NCI-H526 treated with DMSO at 0.1 percent for 48 hours (cell line): Measurements from ENCODE around the gene EFCC1.
"Not testable (repeated sequence)": the region's sequence is repeated elsewhere in the genome, so short reads cannot be mapped to it uniquely, and the experiment has no call there.

Experiments
- DNase-seq: peaks from one replicate; lab custom pipeline; 2025; lab: John Stamatoyannopoulos, UW

The EFCC1 gene

GRCh38 chr3:129056451-129057173 is 55.5 kb downstream of the EFCC1 start:
- DNase-seq: no peak

- no peak for DNase-seq
These were observed 56.1 kb downstream of the EFCC1 start for GRCh38 chr3:129057249-129057648.

GRCh38 chr3:129058441-129059200 is 57.5 kb downstream of the EFCC1 start:
- no peak for DNase-seq

- DNase-seq: no peak
These were observed 58.3 kb downstream of the EFCC1 start for GRCh38 chr3:129059311-129059958.

- no peak for DNase-seq
These were observed 59.3 kb downstream of the EFCC1 start, which contains the start of gene GP9 for GRCh38 chr3:129060276-129061022. TSS of gene GP9 (plus strand) at chr3:129060779. CDS start at chr3:129061740, 961 bp downstream.

GRCh38 chr3:129061023-129061887 is 60.2 kb downstream of the EFCC1 start:
- no peak for DNase-seq

- DNase-seq: no peak
These were observed 61.1 kb downstream of the EFCC1 start for GRCh38 chr3:129061888-129062834.

GRCh38 chr3:129063091-129063640 is 62.1 kb downstream of the EFCC1 start:
- DNase-seq: no peak

GRCh38 chr3:129063841-129064482 is 62.9 kb downstream of the EFCC1 start:
- no peak for DNase-seq

- DNase-seq: no peak
These were observed 64.1 kb downstream of the EFCC1 start for GRCh38 chr3:129065016-129065719.

- no peak for DNase-seq
These were observed 64.6 kb downstream of the EFCC1 start for GRCh38 chr3:129065720-129066073.

- DNase-seq: not testable (repeated sequence)
These were observed 66.6 kb downstream of the EFCC1 start for GRCh38 chr3:129067719-129068118.

GRCh38 chr3:129068291-129068886 is 67.3 kb downstream of the EFCC1 start:
- DNase-seq: no peak

GRCh38 chr3:129069313-129070085 is 68.4 kb downstream of the EFCC1 start:
- not testable (repeated sequence) for DNase-seq

GRCh38 chr3:129070086-129070885 is 69.2 kb downstream of the EFCC1 start:
- no peak for DNase-seq

GRCh38 chr3:129077222-129077621 is 76.1 kb downstream of the EFCC1 start:
- DNase-seq: no peak

GRCh38 chr3:129078510-129078909 is 77.4 kb downstream of the EFCC1 start:
- DNase-seq: no peak
